ENCODE measurements around the gene CTIF.

CTIF gene

DNA sequence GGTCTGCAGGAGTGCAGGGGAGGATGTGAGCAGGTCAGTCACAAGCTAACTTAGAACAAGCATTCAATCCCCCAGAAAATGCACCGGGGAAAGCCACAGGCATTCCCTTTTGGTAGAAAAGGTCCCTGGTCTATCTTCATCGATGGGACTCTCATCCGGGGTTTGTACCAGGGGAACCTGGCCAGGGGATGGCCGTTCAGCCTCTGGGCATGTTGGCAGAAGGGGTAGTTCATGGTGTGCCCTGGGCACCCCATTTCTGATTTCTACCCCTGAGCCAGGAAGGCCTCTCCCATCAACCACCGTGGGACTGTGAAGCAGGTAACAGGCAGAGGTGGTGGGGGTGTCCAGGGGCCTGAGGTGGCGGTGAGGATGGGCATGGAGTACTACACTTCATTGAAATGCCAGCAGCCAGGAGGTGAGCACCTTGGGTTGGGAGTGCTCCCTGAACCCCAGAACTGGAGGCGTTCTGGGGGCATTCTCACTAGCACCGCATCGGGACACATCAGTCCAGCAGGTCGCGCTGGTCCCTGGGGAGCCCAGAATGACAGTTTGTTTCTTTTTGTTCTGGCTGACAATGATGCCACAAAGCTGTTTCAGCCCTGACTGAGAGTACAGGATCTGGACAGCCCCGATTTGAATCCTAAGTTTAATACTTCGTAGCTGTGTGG is 239.6 kb downstream of the CTIF start:
- FAIRE-seq: no peak
- TF ChIP-seq, protein P1, sequence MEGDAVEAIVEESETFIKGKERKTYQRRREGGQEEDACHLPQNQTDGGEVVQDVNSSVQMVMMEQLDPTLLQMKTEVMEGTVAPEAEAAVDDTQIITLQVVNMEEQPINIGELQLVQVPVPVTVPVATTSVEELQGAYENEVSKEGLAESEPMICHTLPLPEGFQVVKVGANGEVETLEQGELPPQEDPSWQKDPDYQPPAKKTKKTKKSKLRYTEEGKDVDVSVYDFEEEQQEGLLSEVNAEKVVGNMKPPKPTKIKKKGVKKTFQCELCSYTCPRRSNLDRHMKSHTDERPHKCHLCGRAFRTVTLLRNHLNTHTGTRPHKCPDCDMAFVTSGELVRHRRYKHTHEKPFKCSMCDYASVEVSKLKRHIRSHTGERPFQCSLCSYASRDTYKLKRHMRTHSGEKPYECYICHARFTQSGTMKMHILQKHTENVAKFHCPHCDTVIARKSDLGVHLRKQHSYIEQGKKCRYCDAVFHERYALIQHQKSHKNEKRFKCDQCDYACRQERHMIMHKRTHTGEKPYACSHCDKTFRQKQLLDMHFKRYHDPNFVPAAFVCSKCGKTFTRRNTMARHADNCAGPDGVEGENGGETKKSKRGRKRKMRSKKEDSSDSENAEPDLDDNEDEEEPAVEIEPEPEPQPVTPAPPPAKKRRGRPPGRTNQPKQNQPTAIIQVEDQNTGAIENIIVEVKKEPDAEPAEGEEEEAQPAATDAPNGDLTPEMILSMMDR (IDR thresholded peaks at IDR 0.05; ENCODE audit: insufficient read depth, missing control alignments): no peak
- DNase-seq (ENCODE audit: insufficient read length, low spot score): no peak

GRCh38 chr18:48779462-48779861 is 240.6 kb downstream of the CTIF start:
- TF ChIP-seq, protein P1 (IDR thresholded peaks at IDR 0.05; ENCODE audit: insufficient read depth, missing control alignments): no peak
- no peak for FAIRE-seq
- no peak for DNase-seq (ENCODE audit: insufficient read length, low spot score)

DNA sequence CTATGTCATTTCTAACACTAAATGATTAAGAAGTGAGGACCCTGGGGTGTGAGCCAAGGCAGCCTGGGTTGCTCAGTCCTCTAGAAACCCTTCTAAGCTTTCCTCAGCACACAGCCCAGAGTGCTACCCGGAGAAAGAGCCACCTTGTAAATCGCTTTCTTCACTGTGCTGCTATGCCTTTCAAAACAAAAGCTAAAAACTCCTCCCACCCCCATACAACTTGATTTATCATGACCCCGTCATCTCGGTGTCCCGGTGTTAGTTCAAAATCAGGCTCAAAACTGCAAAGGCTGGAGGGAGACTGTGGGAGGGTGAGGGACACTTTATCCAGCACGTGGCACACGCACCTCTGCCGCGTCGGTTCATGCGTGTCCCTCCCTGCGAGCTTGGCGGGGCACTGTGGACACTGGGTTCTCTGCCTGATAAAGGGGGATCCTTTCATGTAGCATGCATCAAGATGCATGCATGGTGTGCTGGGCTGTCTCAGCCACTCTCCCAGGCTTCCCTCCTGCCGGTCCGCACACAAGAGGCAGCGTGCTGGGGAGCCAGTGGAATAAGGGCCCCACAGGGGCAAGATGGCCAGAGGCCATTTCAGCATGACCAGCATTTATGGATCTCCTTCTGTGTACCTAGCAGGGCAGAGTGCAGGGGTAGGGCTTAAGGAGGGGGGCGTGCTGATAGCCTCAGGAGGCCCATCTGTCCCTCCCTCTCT is 241.5 kb downstream of the CTIF start:
- no peak for DNase-seq (ENCODE audit: insufficient read length, low spot score)
- no peak for FAIRE-seq
- TF ChIP-seq, protein P1 (IDR thresholded peaks at IDR 0.05; ENCODE audit: insufficient read depth, missing control alignments): no peak

- no peak for FAIRE-seq
- TF ChIP-seq, protein P1 (IDR thresholded peaks at IDR 0.05; ENCODE audit: insufficient read depth, missing control alignments): no peak
- DNase-seq (ENCODE audit: insufficient read length, low spot score): no peak
Observed at GRCh38 chr18:48780913-48781162, 242.0 kb downstream of the CTIF start.

DNA sequence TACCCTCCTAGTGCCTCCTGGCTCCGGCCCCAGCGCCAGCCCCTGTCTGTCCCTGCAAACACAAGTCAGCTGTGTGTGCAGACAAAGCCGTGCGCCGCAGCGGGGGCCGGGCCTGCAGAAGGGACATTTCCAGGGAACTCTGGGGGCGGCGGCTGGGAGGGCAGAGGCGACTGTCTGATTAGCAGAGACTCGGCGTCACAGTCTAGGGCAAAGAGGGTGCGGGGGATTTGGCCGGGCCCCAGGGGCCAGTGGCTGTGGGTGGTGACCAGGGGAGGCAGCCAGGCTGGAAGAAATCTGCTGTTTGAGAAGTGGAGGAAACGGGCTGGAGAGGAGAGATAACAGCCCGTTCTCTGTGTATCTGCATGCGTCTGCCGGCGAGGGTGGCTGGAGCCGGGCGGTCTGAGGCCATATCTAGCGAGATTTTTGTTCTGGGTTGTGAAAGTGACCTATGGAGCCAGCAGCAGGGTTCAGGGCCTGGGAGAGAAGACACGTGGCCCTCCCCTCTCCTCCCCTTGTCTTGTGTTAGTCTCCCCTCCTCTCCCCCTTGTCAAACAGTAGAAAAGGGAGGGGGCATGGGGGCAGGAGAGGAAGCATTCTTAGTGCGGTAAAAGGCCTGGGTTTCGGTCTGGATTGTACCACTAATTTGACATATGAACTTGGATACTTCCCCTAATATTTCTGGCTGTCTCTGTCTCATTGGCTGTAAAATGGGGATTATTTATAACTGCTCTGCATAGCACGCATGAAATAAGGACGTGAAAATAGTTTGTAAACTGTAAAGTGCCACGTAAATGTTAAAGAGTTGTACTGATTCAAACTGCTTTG is 242.5 kb downstream of the CTIF start:
- TF ChIP-seq, protein P1 (IDR thresholded peaks at IDR 0.05; ENCODE audit: insufficient read depth, missing control alignments): no peak
- no peak for DNase-seq (ENCODE audit: insufficient read length, low spot score)
- FAIRE-seq: no peak

DNA sequence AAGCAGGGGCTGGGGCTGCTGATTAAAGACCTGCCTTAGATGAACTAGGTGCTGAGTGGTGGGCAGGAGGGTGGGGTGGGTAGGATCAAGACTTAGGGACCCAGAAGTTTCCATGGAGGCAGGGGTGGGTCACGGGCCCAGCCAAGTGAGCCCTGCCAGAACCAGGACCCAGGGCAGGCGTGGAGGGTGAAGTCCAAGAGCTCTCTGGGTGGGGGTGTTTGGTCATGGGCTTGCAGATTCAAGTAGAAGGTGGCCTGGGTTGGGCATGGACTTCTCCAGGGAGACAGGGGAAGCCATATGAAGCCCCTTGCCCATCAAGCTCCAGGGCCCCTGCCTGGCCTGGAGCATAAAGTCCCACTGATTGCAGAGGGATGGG is 243.1 kb downstream of the CTIF start:
- DNase-seq (ENCODE audit: insufficient read length, low spot score) (no peak), FAIRE-seq (no peak)
- TF ChIP-seq, protein P1 (IDR thresholded peaks at IDR 0.05; ENCODE audit: insufficient read depth, missing control alignments): no peak
